ENCODE data around the gene RFT1.

GRCh38 chr3:53168175-53168923, 38.1 kb upstream of the RFT1 start:
- no peak for TF ChIP-seq CTCF (IDR thresholded peaks at IDR 0.05)
- TF ChIP-seq EP300 (IDR thresholded peaks at IDR 0.05), result no peak
